Measurements from ENCODE around the gene EHD1. TPM values are rescaled to one million over a fixed set of nuclear protein-coding genes. Genes with fewer than 3 reads are reported as not detected.

The EHD1 gene
- total RNA-seq, 1 donor from 2014 or later = 61.0 TPM

- Mint-ChIP-seq H3K36me3 (ENCODE audit: unreplicated experiment) (peaks cover 2% of the 10 kb centered on the region), H3K27me3 (ENCODE audit: unreplicated experiment) (no peaks in the 10 kb centered on the region), H3K4me3 (ENCODE audit: unreplicated experiment) (no peak overlapping the region), H3K27ac (ENCODE audit: unreplicated experiment) (no peak overlapping the region), H3K9me3 (ENCODE audit: unreplicated experiment) (no peaks in the 10 kb centered on the region), H3K4me1 (ENCODE audit: unreplicated experiment) (peaks cover 8% of the 10 kb centered on the region)
- TF ChIP-seq CTCF (IDR thresholded peaks at IDR 0.05) = no peak
- no peak for DNase-seq (ENCODE audit: extremely low spot score, unreplicated experiment)
Measured at GRCh38 chr11:64891215-64891848, 12.9 kb upstream of the EHD1 start.

- Mint-ChIP-seq H3K4me1 (ENCODE audit: unreplicated experiment) (peaks cover 14% of the 10 kb centered on the region), H3K36me3 (ENCODE audit: unreplicated experiment) (no peaks in the 10 kb centered on the region), H3K9me3 (ENCODE audit: unreplicated experiment) (no peaks in the 10 kb centered on the region), H3K27me3 (ENCODE audit: unreplicated experiment) (no peaks in the 10 kb centered on the region), H3K4me3 (ENCODE audit: unreplicated experiment) (no peak overlapping the region), H3K27ac (ENCODE audit: unreplicated experiment) (no peak overlapping the region)
- no peak for DNase-seq (ENCODE audit: extremely low spot score, unreplicated experiment)
- no peak for TF ChIP-seq CTCF (IDR thresholded peaks at IDR 0.05)
Measured at GRCh38 chr11:64890522-64890939, 12.1 kb upstream of the EHD1 start.

GRCh38 chr11:64888729-64889511 lies 10.5 kb upstream of the EHD1 start:
- no peak for TF ChIP-seq CTCF (IDR thresholded peaks at IDR 0.05)
- Mint-ChIP-seq H3K4me3 (ENCODE audit: unreplicated experiment) (no peak overlapping the region), H3K4me1 (ENCODE audit: unreplicated experiment) (peaks cover 13% of the 10 kb centered on the region), H3K27me3 (ENCODE audit: unreplicated experiment) (no peaks in the 10 kb centered on the region), H3K36me3 (ENCODE audit: unreplicated experiment) (no peaks in the 10 kb centered on the region), H3K27ac (ENCODE audit: unreplicated experiment) (no peak overlapping the region), H3K9me3 (ENCODE audit: unreplicated experiment) (no peaks in the 10 kb centered on the region)
- DNase-seq (ENCODE audit: extremely low spot score, unreplicated experiment) = no peak

- DNase-seq (ENCODE audit: extremely low spot score, unreplicated experiment) = no peak
- peak overlapping the region; percentile 50 for H3K4me3 Mint-ChIP-seq (ENCODE audit: unreplicated experiment)
Measured at GRCh38 chr11:64888406-64888728, 9.9 kb upstream of the EHD1 start.

More at GRCh38 chr11:64888406-64888728, 9.9 kb upstream of the EHD1 start:
- H3K4me1 Mint-ChIP-seq (ENCODE audit: unreplicated experiment) = peaks cover 13% of the 10 kb centered on the region
- no peaks in the 10 kb centered on the region for H3K27me3 Mint-ChIP-seq (ENCODE audit: unreplicated experiment)
- H3K36me3 Mint-ChIP-seq (ENCODE audit: unreplicated experiment) = no peaks in the 10 kb centered on the region
- H3K9me3 Mint-ChIP-seq (ENCODE audit: unreplicated experiment) = no peaks in the 10 kb centered on the region
- no peak for TF ChIP-seq CTCF (IDR thresholded peaks at IDR 0.05)
- H3K27ac Mint-ChIP-seq (ENCODE audit: unreplicated experiment) = no peak overlapping the region

Measured in osteocyte (in vitro differentiated cells).